ENCODE data around the gene C16orf89. TPM values are rescaled to one million over a fixed set of nuclear protein-coding genes. Genes with fewer than 3 reads are reported as not detected.

Gene C16orf89
- polyA plus RNA-seq, 1 donor (not counting 4 experiments of a cell fraction or from before 2014, with no cell fraction given) = not detected

DNA sequence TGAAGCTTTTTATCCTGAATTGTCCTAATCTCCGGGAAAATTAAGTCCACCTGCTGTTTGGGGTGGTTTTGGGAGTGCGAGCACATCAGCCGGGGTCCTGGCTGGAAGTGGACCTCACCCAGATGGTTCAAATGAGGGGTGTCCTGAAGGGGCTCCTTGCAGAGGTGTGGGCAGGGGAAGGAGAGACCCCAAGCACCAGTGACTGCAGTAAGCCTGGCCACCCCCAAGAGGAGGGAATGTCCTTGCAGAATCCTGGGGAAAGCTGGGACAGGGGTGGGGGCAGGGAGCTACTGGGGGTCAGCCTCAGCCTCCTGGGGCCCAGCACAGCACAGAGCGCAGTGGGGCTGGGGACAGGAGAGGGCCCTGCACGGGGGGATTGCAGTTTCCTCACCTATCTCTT, 61.4 kb downstream of the C16orf89 start:
- Histone ChIP-seq H3K79me2 (ENCODE audit: control insufficient read depth, insufficient read depth, low read length) (no peaks in the 10 kb centered on the region), H3K4me3 (ENCODE audit: control insufficient read depth in 2 of 3, extremely low read depth in 1 of 3, insufficient read depth in 2 of 3, low read depth in 1 of 3, low read length in 3 of 3) (no peak overlapping the region), H4K20me1 (ENCODE audit: control insufficient read depth, extremely low read depth, insufficient read depth, low read length) (no peaks in the 10 kb centered on the region), H3K36me3 (ENCODE audit: control insufficient read depth in 2 of 2, extremely low read depth in 1 of 2, insufficient read depth in 2 of 2, low read length in 2 of 2) (no peaks in the 10 kb centered on the region), H3K9me1 (ENCODE audit: control insufficient read depth, extremely low read depth, insufficient read depth, low read length) (no peaks in the 10 kb centered on the region), H3K4me1 (ENCODE audit: control insufficient read depth, extremely low read depth, insufficient read depth, low read length) (no peaks in the 10 kb centered on the region), H3K4me2 (ENCODE audit: control insufficient read depth, extremely low read depth, insufficient read depth, low read depth, low read length) (no peak overlapping the region), H3K27me3 (ENCODE audit: control insufficient read depth, extremely low read depth, insufficient read depth, low read length) (no peaks in the 10 kb centered on the region), H2AFZ (ENCODE audit: control insufficient read depth, low read length) (no peak overlapping the region), H3K9me3 (ENCODE audit: control insufficient read depth, low read depth, low read length) (no peaks in the 10 kb centered on the region), H3K9ac (ENCODE audit: control insufficient read depth, extremely low read depth, insufficient read depth, low read length) (no peak overlapping the region), H3K27ac (ENCODE audit: control insufficient read depth, insufficient read depth, low read length) (no peak overlapping the region)
- dilution Hi-C loops (cut with MboI; ENCODE audit: extremely low pct_ligation_motif_present, low sequenced_read_pairs) = no loop called here
- TF ChIP-seq, protein P1, sequence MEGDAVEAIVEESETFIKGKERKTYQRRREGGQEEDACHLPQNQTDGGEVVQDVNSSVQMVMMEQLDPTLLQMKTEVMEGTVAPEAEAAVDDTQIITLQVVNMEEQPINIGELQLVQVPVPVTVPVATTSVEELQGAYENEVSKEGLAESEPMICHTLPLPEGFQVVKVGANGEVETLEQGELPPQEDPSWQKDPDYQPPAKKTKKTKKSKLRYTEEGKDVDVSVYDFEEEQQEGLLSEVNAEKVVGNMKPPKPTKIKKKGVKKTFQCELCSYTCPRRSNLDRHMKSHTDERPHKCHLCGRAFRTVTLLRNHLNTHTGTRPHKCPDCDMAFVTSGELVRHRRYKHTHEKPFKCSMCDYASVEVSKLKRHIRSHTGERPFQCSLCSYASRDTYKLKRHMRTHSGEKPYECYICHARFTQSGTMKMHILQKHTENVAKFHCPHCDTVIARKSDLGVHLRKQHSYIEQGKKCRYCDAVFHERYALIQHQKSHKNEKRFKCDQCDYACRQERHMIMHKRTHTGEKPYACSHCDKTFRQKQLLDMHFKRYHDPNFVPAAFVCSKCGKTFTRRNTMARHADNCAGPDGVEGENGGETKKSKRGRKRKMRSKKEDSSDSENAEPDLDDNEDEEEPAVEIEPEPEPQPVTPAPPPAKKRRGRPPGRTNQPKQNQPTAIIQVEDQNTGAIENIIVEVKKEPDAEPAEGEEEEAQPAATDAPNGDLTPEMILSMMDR (optimal IDR thresholded peaks at IDR 0.05 in 1 of 3, IDR thresholded peaks at IDR 0.05 in 1 of 3, conservative IDR thresholded peaks at IDR 0.05 in 1 of 3; ENCODE audit: extremely low read depth in 1 of 3, insufficient read depth in 2 of 3, low read length in 3 of 3) = no peak
- no peak for TF ChIP-seq EZH2 (IDR thresholded peaks at IDR 0.05; ENCODE audit: low read length)
- FAIRE-seq (no peak), DNase-seq (ENCODE audit: low read depth, low spot score) (no peak)

DNA sequence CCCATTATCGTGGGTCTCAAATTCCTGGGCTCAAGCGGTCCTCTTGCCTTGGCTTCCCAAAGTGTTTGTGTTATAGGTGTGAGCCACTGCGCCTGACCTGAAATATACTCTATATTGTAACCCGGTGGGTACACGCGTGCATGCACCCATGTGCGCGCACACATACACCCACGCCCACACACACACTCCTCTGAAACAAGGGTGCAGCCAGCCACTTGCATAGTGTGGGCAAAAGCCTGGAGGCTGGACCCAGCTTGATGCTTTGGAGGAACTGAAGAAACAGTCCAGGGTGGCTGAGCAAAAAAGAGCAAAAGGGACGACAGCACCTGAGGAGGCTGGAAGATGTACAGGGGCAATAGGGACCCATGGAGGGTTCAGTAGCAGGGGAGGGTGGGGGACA, 61.9 kb downstream of the C16orf89 start:
- Histone ChIP-seq H3K9ac (ENCODE audit: control insufficient read depth, extremely low read depth, insufficient read depth, low read length) (no peak overlapping the region), H3K27me3 (ENCODE audit: control insufficient read depth, extremely low read depth, insufficient read depth, low read length) (no peaks in the 10 kb centered on the region), H2AFZ (ENCODE audit: control insufficient read depth, low read length) (no peak overlapping the region), H3K36me3 (ENCODE audit: control insufficient read depth in 2 of 2, extremely low read depth in 1 of 2, insufficient read depth in 2 of 2, low read length in 2 of 2) (no peaks in the 10 kb centered on the region), H3K9me3 (ENCODE audit: control insufficient read depth, low read depth, low read length) (no peaks in the 10 kb centered on the region), H3K4me3 (ENCODE audit: control insufficient read depth in 2 of 3, extremely low read depth in 1 of 3, insufficient read depth in 2 of 3, low read depth in 1 of 3, low read length in 3 of 3) (no peak overlapping the region), H3K9me1 (ENCODE audit: control insufficient read depth, extremely low read depth, insufficient read depth, low read length) (no peaks in the 10 kb centered on the region), H3K4me1 (ENCODE audit: control insufficient read depth, extremely low read depth, insufficient read depth, low read length) (no peaks in the 10 kb centered on the region), H3K4me2 (ENCODE audit: control insufficient read depth, extremely low read depth, insufficient read depth, low read depth, low read length) (no peak overlapping the region), H4K20me1 (ENCODE audit: control insufficient read depth, extremely low read depth, insufficient read depth, low read length) (no peaks in the 10 kb centered on the region), H3K27ac (ENCODE audit: control insufficient read depth, insufficient read depth, low read length) (no peak overlapping the region), H3K79me2 (ENCODE audit: control insufficient read depth, insufficient read depth, low read length) (no peaks in the 10 kb centered on the region)
- dilution Hi-C loops (cut with MboI; ENCODE audit: extremely low pct_ligation_motif_present, low sequenced_read_pairs) = no loop called here
- no peak for DNase-seq (ENCODE audit: low read depth, low spot score)
- no peak for FAIRE-seq
- TF ChIP-seq, protein P1 (optimal IDR thresholded peaks at IDR 0.05 in 1 of 3, IDR thresholded peaks at IDR 0.05 in 1 of 3, conservative IDR thresholded peaks at IDR 0.05 in 1 of 3; ENCODE audit: extremely low read depth in 1 of 3, insufficient read depth in 2 of 3, low read length in 3 of 3) = no peak
- no peak for TF ChIP-seq EZH2 (IDR thresholded peaks at IDR 0.05; ENCODE audit: low read length)
